Kasumi-1 (cell line): Measurements from ENCODE around the gene CAMKK1.
"Not testable (repeated sequence)": the region's sequence is repeated elsewhere in the genome, so short reads cannot be mapped to it uniquely, and the experiment has no call there.

Experiments
- DNase-seq, 2 experiments: peaks; one replicate each; lab custom pipeline; 2025; lab: John Stamatoyannopoulos, UW

Gene CAMKK1

DNA sequence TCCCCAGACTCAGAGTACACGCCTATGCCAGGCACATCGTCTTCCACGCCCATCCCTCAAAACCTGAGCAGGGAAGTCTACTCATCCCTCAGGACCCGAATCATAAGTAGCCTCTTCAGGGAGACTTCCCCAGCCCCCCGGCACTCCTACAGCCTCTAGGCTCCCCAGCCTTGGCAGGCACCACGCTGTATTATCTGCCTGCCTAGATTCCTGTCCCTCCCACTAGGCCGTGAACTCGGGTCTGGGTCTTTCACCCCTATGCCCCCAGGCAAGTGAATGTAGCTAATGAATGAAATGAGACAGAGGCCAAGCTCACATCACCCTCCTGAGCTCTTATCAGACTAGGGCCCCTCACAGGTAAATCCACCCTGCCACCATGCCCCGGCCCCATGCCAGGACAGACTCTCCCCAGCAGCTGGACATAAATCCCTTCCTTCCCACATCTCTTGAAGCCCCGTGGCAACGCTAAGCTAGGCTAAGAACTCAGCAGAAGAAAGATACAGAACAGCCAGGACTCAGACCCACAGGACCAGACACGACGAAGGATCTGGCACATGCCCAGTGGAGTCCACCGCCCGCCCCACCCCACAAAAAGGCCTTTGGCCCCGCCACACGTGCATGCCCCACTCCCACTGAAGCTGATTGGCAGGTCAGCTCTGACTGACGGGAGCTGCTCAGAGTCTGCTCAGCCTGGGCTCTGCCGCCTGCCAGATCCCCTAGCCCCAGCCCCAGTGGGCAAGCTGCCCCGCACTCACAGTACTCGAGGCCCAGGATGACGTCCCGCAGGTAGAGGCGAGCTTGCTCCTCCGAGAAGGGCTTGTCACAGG is 13.0 kb downstream of the CAMKK1 start:
- no peak for DNase-seq

GRCh38 chr17:3879186-3879585 is 13.7 kb downstream of the CAMKK1 start:
- DNase-seq, result no peak

- no peak for DNase-seq
These were observed 15.6 kb downstream of the CAMKK1 start for GRCh38 chr17:3877220-3877619.

GRCh38 chr17:3875317-3875716 is 17.5 kb downstream of the CAMKK1 start:
- no peak for DNase-seq

DNA sequence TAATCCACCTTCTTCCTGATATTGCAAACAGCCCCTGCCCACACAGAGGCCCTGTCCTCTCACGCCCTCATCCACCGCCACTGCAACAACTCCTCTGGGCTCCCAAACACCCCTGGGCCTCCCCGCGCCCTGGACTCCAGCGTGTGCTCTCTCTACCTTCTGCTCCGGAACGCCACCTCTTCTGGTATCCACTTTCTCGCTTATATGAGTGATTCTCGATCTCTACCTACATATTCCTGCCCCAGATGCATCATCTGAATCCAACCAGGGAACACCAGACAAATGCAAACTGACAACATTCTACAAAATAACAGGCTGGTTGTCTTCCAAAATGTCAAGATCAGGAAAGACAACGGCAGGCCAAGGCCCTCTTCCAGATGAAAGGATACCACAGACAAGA is 19.0 kb downstream of the CAMKK1 start:
- no peak for DNase-seq

GRCh38 chr17:3870871-3871306 is 22.0 kb downstream of the CAMKK1 start:
- peak in 1 of 2 experiments; percentile 9 for DNase-seq

DNA sequence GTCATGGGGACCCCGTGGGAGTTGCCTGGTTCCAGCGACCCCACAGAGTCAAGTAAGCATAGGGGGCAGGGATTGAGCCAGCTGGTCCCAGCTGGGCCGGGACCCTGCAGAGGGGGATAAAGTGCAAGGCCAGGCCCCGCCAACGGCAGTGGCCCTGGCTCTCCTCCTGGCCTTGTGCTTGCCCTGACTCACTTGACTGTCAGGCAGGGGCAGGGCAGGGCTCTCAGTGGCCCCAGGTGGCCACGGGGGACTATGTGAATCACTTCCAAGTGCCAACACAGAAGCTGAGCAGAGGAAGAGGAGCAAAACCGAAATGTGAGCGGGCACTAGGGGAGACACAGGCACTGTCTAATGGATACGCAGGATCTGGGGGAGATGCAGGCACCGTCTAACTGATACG is 25.2 kb downstream of the CAMKK1 start:
- DNase-seq, result no peak

DNA sequence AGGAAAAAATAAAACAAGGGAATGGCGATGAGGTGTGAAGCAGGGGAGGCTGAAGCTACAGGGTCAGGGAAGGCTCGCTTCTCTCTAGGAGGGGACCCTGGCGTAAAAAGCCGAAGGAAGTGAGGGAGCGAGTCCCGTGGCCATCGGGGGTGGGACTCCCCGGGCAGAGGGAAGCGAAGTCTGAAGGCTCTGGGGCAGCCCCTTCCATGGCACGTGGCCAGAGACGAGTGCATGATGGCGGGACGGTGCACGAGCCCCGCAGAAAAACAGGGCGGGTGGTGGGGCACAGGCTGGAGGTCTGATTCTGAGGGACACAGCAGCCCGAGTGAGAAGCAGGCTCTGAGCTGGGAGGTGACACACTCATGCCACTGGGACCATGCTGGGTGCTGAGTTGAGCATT is 25.7 kb downstream of the CAMKK1 start:
- DNase-seq, result no peak

- DNase-seq, result no peak
These were observed 26.6 kb downstream of the CAMKK1 start for GRCh38 chr17:3866276-3866675.

- no peak for DNase-seq
These were observed 27.7 kb downstream of the CAMKK1 start for GRCh38 chr17:3865176-3865575.

GRCh38 chr17:3864534-3864933 is 28.3 kb downstream of the CAMKK1 start:
- DNase-seq, result no peak

GRCh38 chr17:3861761-3862681 is 30.8 kb downstream of the CAMKK1 start:
- DNase-seq, result no peak

GRCh38 chr17:3860939-3861700 is 31.7 kb downstream of the CAMKK1 start:
- no peak for DNase-seq

DNA sequence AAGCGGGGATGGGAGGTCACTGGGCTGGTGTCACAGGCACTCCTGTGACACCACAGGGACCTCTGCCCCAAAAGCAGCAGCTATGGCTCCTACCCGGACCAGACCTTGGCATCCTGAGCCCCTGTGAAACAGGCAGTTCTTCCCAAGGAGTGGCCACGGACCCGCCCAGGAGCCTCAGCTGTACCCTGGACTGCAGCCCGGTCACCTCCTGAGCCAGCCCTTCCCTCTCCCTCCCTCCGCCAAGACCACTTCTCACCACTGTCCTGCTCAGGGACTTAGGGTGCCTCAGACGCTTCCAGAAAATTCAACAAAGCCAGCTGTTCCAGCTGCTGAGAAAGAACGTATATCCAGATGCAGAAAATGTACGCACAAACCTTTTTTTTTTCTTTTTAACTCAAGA is 32.9 kb downstream of the CAMKK1 start:
- no peak for DNase-seq

DNA sequence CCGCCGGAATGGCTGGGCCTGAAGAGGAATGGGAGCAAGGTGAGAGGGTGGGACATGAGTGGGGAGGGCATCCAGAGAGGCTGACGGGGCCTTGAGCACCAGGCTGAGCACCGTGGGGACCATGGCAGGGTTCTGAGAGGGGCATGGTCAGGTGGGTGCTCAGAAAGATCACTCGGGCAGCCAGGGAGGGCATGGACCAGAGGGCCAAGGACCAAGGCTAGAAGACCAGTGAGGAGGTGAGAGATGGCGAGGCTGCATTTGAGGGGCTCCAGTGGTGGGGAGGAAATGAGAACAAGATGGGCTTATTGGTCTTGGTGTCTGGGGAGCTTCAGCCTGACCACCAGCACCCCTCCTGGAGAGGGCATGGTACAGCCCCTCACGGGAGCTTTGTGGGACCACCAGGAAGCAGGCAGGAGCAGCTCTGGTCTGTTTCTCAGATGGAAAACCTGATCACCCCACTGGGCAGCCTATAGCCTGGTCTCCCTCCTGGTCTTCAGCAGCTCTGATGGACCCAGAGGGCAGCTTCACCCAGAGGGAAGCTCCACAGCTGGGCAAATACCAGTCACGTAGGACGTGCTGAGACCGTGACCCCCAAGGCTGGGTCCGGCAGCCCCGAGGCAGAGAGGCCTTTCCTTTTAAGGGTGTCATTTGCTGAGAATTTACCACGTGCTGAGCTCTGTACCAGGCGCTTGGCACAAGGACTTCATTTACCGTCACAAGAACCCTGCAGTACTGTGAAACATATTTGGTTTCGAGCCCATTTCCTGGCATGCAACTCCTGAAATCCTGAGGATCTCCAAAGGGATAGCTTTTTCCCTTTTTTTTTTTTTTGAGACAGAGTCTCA is 35.4 kb downstream of the CAMKK1 start:
- no peak for DNase-seq

DNA sequence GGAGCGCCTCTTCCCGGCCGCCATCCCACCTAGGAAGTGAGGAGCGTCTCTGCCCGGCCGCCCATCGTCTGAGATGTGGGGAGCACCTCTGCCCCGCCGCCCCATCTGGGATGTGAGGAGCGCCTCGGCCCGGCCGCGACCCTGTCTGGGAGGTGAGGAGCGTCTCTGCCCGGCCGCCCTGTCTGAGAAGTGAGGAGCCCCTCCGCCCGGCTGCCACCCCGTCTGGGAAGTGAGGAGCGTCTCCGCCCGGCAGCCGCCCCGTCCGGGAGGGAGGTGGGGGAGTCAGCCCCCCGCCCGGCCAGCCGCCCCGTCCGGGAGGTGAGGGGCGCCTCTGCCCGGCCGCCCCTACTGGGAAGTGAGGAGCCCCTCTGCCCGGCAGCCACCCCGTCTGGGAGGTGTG is 38.6 kb downstream of the CAMKK1 start:
- not testable (repeated sequence) for DNase-seq

- no peak for DNase-seq
These were observed 40.3 kb downstream of the CAMKK1 start for GRCh38 chr17:3852561-3852960.

DNA sequence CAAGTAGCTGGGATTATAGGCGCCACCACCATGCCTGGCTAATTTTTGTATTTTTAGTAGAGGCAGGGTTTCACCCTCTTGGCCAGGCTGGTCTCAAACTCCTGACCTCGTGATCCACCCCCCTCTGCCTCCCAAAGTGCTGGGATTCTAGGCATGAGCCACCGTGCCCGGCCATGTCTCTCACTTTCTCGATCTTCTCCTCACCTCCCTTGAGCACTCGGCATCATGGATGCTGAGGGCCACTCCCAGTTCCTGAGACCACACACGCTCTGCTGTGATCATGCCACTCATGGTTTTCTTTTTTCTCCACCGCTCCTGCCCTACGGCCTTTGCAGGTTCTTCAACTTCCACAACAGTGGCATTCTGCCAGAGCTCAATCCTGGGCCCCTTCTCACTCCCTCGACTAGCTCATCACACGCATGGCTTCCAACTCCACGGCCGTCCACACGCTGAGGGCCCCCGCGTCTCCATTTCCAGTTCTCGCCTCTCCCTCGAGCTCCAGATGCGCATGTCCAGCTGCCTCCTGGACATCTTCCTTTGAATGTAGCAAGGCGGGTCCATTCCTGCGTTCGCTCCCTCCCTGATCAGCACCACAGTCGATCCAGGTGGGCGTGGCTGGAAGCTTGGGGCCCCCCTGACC is 41.3 kb downstream of the CAMKK1 start:
- no peak for DNase-seq

DNA sequence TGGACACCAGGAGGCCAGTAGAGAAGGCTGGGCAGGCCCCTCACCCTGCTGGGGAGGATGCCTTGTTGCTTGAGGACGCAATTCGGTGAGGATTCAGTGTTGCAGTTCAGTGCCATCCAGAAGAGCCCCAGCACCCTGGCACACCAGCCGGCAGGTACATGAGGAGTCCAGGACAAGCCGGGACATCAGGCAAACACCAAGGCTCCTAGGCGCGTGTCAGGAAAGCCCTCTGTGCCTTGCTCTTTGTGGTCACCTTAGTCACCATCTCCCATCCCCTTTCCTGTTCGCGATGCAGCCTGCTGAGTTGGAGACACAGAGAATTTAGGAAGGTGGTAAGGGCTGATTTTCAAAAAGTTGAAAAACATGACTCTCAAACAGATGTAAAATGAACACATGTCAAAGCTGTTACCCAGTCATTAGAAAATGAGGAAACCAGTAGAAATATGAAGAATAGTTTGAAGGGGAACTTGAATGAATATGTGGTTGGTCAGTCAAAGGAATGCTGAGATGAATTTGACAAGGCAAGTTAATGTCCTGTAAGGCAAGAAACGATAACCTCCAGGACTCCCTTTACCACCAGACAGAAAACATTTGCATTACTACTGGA is 44.5 kb downstream of the CAMKK1 start:
- peak in 1 of 2 experiments; percentile 3 for DNase-seq

DNA sequence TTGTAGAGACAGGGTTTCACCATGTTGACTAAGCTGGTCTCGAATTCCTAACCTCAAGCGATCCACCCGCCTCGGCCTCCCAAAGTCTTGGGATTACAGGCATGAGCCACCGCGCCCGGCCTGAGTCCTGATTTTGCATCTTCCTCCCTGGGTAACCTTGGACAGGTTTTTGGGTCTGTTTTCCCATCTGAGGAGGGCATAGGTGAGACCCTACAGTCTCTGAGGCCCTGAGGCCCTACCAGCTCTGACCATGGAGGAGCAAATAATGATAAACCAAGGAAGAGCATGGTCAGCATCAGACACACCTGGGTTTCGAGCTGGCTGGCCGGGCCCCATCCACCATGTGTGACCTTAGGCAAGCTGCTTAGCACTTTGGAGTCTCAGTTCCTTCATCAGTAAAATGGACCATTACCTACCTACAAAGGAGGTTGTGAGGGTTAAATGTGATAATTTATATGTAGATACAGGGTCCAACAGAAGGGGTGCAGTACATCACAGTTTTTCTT is 45.6 kb downstream of the CAMKK1 start:
- no peak for DNase-seq
